LNCaP clone FGC (cell line): ENCODE measurements around the gene LPAR3.

Experiments used
- DNase-seq: peaks from one replicate; pipeline ENCODE4 v3.0.0-alpha.2; 2011; ENCODE audit warnings: low read depth
- H3K4me3 ChIP-seq: 2 replicates; pipeline ENCODE4 v1.5.1; 2011; ENCODE audit warnings: mild to moderate bottlenecking, low read depth, low read length, control low read depth
- TF ChIP-seq, protein P1 (sequence below): IDR thresholded peaks from 2 replicates; pipeline ENCODE4 v1.5.1; 2012; ENCODE audit warnings: mild to moderate bottlenecking; ENCODE audit not compliant: control insufficient read depth, insufficient read depth; ENCODE audit errors: extremely low read depth

Gene LPAR3

DNA sequence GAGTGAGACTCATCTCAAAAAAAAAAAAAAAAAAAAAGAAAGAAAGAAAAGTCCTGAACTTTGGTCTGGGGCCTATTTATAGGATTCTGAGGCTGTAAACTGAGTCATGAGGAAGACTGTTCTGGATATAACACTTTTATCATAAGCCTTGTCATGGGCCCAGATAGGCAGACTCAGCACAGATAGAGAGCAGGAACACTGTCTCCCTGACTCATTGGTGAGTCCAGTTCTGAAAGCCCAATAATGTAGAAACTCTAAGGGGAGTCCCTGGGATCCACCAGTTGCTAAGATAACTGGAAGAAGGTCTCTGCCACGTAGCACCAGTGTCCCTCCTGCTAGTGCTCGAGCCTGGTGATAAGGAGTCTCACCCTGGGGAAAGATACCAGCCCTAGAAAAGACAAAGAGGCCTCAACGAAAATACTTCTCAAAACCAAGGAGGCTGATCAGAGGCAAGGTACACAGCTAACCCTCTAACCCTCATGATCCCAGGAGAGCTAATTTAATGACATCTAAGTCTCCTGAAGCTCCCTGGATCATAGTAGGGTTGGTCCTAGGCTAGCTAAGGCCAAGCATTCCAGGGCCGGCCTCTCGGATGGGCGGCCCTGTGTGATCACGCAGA, 43.5 kb downstream of the LPAR3 start:
- H3K4me3 ChIP-seq, result no peak overlapping the region
- no peak for DNase-seq
- TF ChIP-seq, protein P1, sequence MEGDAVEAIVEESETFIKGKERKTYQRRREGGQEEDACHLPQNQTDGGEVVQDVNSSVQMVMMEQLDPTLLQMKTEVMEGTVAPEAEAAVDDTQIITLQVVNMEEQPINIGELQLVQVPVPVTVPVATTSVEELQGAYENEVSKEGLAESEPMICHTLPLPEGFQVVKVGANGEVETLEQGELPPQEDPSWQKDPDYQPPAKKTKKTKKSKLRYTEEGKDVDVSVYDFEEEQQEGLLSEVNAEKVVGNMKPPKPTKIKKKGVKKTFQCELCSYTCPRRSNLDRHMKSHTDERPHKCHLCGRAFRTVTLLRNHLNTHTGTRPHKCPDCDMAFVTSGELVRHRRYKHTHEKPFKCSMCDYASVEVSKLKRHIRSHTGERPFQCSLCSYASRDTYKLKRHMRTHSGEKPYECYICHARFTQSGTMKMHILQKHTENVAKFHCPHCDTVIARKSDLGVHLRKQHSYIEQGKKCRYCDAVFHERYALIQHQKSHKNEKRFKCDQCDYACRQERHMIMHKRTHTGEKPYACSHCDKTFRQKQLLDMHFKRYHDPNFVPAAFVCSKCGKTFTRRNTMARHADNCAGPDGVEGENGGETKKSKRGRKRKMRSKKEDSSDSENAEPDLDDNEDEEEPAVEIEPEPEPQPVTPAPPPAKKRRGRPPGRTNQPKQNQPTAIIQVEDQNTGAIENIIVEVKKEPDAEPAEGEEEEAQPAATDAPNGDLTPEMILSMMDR, result no peak

DNA sequence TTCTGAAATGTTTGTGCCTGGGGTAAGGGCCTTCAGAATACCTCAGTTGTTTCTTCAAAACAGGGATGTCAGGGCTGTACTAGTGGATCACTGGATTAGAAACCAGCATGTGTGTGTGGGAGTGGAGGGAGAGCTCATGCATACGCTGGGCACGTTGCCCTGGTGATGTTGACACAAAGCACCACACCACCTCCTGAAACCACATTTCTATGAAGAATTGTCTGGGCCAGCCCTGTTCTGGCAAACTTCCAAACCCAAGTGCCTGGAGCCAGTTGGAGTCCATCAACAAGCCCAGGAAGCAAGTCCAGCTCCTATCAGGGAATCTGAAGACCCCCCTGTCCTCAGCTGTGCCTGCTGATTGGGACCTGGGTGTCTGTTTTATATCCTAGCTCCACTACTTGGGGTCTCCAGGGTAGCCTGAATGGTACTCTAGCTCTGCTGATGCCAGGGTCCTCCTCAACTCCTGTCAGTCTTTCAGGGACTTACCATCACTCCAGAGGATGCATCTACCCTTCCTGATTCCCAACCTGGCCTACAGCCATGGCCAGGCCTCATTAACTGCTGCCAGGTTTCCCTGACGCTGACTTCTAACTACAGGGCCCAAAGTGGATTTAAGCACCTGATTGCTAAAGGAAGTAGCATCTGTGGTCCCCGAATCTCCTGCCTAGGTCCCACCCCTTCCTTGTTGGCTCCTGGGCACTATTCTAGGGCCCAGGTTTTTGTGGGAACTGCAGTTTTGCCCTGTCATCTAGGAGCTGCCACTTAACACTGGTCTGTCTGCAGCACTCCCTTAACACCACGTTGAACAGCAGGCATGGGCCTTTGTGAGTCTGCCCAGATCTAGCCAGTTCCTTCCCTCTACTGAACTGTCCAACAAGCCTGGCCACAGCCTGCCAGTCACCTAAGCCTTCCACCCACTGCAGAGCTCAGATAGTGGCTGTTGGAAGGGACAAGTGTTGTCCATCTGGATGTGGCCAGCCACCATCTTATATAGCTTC, 45.5 kb downstream of the LPAR3 start:
- TF ChIP-seq, protein P1, result no peak
- H3K4me3 ChIP-seq, result no peak overlapping the region
- DNase-seq, result peak; percentile 91

DNA sequence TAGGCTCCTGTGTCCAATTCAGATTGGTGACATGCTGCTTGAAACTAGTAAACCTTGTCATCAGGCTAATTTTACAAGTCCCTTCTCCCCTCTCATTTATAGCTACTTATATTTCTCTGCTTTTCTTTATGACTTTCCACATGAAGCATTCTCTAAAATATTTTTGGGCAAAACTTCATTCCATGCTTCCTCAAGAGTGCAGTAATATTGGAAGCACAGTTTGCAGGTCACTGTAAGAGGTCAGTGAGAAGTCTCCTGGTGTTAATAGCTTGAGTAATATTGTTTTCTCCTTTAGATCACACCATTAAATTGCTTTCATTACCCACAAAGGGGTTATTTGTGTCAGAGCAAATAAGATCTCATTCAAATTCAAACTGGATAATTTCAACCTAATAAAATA, 46.6 kb downstream of the LPAR3 start:
- no peak overlapping the region for H3K4me3 ChIP-seq
- DNase-seq, result no peak
- TF ChIP-seq, protein P1, result no peak

DNA sequence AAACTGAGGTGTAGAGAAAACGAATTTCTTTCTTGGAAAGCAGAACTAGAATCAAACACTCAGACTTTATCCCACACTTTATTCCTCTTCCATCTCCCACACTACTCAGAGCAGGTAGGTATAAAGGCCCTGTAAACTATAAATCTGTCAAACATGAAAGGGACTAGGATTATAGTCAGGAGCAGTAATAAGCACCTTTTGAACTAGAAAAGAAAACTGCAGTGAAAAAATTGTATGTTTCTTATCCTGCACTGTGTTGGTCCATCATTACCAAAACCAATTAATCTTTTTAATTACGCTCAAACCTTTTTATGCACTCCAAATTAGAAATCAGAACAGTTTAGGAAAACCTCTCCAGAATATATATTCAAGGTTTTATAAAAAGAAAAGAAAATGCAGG, 47.6 kb downstream of the LPAR3 start:
- TF ChIP-seq, protein P1, result no peak
- H3K4me3 ChIP-seq, result no peak overlapping the region
- DNase-seq, result no peak

DNA sequence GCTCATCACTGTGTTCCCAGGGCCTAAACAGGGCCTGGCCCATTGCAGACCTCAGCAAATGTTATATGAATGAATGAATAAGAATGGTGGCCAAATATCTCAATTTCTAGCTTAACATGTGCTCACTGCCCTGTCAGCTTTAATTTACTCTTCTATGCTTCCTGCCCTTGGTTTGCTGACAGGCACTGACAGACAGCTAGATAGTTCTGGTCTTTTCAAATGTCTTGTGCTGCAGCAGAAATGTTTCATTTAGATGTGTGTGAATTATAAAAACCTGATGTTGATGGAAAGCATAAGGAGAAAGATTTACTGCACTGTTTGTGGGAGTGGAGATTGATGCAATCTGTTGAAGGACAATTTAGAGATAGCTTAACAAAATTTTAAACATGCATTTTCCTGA, 48.9 kb downstream of the LPAR3 start:
- TF ChIP-seq, protein P1, result no peak
- no peak for DNase-seq
- H3K4me3 ChIP-seq, result no peak overlapping the region

DNA sequence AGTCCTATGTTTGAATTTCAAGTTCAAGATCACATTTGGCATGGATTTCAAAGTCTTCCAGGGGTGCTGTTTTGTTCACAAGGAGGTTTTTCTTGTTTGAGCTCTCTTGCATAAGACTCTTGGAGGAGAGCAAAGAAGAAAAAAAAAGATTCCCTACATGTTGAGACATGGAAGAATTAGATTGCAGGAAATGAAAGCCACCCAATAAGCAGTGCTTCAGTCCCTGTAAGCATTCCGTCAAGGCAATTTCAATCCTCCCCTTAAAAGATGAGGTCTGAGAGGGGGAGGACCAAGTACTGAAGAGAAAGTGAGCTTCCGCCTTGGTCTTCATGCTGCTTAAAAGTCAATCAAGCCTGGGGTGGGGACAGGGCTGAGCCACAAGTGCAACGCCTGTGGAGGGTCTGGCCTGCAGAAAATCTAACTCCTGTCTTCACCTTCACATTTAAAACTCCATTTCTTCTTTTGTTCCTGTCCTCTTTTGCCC, 50.2 kb downstream of the LPAR3 start:
- DNase-seq, result no peak
- TF ChIP-seq, protein P1, result no peak
- no peak overlapping the region for H3K4me3 ChIP-seq
